ENCODE data around the gene ARL2BP.

ARL2BP gene

DNA sequence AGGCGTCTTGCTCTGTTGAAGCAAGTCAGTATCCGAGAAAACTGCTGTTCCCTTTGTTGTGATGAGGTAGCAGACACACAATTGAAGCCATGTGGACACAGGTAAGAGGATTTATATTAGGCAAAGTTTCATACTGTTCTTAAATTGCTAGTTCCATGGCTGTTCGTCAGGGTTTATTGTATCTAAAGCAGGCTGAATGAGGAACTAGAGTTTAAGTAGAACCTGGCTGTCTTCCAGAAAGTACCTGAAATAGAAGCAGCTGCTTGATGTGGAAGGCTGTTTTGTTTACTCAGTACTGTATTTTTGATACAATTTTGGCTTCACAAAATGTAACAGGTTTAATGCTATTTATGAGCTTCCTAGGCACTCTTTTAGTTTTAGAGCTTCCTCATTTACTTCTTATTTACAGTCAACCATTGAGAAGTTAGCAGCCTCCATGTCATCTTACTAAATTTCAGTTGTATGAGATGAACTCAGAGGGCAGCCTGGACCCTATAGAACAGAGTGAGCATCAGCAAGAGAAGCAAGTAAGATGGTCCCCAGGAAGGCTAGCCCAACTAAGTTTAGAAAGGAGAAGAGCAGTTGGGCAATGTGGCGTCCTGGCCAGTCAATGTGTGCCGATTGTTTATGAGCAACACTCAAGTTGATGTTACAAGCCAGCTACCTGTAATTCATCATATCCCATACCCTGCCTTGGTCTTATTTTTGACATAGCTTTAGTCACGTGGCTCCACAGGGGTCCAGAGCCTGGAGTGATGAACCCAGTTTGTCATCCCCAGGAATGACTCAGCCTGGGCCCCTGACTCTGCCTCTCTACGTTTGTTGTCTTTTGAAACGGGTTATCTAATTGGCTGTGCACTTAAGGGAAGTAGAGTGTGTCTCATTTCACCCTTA, 9.7 kb upstream of the ARL2BP start:
- peak; percentile 8 to 48 (median 25) for DNase-seq

GRCh38 chr16:57236022-57236350, 9.1 kb upstream of the ARL2BP start:
- DNase-seq = no peak

GRCh38 chr16:57238682-57239081, 6.4 kb upstream of the ARL2BP start:
- DNase-seq = no peak

- peak in 1 of 4 experiments; percentile 2 for DNase-seq
Measured at GRCh38 chr16:57239107-57239506, 6.0 kb upstream of the ARL2BP start.

DNA sequence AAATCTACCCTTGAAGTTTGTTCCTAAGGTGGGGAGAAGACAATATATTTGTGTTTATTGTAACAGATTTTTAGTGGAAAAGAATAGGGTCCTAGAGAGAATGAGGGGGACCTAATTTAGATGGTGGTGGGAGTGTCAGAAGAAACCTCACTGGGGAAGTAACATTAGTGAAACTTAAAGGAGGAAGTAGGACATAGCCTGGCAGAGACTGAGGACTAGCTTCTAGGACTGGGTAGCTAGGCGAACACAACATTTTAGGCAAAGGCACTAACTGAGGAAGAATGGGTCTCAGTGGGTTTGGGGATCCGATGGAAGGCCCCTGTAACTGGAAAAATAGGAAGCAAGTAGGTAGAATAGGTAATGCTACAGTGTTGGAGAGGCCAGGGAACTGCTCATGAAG, 4.2 kb upstream of the ARL2BP start:
- peak; percentile 38 to 72 (median 66) for DNase-seq

GRCh38 chr16:57242650-57243049, 2.4 kb upstream of the ARL2BP start:
- DNase-seq = no peak

DNA sequence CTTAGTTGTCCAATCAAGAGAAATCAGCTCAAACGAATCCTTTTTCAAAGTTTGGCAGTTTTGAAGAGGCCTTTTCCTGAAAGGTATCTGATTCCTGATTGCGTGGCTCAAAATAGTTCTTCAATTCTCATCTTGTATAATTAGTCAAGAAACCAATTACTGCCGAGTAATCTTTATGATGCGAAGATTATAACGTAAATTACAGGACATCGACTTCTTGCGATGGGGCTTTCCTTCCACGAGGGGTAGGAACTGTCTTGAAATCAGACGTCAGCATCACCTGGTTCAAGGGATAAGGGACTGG, 644 bp upstream of the ARL2BP start:
- no peak for DNase-seq

DNA sequence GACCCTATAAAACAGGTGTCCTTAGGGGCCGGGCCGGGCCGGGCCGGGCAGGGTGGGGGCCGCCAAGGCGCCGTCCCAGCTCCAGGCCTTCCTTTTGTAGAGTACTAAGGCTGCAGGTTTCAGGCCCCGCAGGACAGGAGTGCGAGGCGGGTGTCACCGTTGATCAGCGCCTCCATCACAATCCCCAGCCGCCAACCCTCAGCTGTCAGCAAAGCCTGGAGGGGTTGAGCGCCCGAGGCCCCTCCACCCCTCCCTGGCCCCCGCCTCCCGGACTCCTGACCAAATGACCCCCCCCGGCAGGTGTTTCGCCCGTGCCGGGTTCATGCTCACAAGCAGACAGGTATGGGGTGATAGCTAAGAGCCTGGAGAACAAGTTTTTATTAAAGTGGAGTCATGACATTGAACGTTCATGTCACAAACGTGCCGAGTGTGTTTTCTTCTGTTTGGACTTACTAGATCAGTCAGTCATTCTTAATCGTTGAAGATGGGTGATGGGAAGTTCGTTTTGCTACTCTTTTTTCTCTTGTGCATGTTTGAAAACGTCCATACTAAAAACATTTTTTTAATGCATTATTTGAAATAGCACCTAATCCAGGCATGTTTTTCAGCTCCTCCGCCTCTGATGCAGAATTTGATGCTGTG, 534 bp downstream of the ARL2BP start:
- peak in 1 of 4 experiments; percentile 16 for DNase-seq

DNA sequence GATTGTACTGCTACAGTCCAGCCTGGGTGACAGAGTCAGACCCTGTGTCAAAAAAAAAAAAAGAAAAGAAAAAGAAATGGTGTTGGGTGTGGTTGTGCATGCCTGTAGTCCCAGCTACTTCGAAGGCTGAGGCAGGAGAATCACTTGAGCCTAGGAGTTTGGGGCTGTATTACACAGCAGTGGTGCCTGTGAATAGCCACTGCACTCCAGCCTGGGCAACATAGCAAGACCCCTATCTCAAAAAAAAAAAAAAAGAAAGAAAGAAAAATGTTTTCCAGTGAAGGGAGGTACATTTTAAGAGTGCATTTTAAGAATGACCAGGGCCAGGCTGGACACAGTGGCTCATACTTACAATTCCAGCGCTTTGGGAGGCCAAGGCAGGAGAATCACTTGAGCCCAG, 6.3 kb downstream of the ARL2BP start:
- no peak for DNase-seq

DNA sequence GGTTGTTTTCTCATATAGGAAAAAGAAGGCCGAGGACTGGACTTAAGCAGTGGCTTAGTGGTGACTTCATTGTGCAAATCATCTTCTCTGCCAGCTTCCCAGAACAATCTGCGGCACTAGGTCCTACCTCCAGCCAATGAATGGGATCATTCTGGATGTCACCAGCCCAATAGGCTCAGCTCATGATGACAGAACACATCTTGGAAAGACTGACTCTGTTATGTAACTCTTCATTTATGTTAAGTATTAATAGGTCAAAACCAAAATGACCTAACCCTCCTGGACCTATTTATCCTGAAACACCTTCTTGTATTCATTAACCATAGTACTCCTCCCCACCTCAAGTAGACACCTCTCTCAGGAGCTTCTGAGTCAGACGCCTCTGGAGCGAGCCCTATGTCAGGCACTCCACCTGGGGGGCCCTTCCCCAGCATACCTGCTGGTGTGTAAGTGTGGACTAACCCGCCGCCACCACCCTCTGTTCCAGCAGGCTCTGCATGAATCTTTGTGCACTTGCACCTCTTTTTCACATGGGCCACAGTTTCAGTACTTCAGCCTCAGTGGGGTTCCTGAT, 7.2 kb downstream of the ARL2BP start:
- no peak for DNase-seq

- DNase-seq = no peak
Measured at GRCh38 chr16:57253466-57253865, 8.4 kb downstream of the ARL2BP start.

DNA sequence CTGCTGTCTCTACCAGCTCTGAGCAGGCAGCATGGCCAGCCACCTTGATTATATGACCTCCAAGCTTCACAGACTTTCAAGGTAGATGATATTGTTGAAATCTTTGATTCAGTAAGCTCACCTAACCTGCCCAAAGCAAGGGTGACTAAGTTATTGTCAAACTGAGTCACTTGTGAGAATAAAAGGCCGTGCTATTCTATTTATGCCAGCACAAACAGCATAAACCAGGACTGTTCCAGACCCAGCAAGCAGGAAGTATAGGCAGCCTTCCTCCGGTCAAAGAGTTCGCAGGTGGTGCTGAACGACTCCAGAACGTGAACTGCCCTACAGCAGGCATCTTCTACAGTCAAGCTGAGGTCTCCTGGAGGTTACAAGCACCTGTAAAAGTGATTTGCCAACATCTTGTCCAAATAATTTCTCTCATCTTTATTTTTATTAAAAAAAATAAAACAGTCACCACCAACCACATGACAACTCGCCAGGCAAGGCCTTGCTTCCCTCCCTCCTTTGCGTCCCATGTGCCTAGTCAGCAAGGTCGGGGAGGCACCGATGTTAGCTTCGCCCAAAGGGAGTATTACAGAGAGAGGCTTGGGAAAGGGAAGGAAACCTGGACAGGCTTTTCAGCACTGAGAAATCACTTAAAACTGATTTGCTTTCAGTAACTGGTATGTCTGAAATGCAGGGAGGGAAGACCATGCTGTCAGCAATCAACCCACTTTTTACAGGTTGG, 10.8 kb downstream of the ARL2BP start:
- no peak for DNase-seq

- DNase-seq = no peak
Measured at GRCh38 chr16:57256601-57257395, 11.7 kb downstream of the ARL2BP start.

- DNase-seq = no peak
Measured at GRCh38 chr16:57257455-57258070, 12.5 kb downstream of the ARL2BP start.

DNA sequence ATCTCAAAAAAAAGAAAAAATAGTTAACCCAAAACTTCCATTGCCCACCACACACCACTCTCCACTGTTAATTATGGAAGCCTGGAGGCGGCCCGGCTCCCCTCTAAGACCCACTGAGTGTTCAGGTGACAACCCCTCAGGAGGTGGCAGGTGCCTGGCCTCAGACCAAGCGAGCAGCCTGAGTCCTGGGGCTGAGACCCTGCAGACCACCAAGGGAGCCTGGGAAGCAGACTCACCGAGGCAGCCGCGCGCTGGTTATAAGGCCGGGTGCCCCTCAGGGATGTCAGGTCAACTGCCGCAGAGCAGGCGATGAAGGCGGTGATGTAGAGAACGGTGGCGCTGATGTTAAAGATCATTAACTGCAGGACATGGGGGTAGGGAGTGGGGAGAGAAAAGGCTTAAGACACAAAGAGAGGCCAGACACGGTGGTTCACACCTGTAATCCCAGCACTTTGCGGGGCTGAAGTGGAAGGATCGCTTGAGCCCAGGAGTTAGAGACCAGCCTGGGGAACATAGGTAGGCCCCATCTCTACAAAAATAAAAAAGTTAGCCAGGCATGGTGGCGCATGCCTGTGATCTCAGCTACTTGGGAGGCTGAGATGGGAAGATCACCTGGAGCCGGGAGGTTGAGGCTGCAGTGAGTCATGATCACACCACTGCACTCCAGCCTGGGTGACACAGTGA, 13.3 kb downstream of the ARL2BP start:
- no peak for DNase-seq

DNA sequence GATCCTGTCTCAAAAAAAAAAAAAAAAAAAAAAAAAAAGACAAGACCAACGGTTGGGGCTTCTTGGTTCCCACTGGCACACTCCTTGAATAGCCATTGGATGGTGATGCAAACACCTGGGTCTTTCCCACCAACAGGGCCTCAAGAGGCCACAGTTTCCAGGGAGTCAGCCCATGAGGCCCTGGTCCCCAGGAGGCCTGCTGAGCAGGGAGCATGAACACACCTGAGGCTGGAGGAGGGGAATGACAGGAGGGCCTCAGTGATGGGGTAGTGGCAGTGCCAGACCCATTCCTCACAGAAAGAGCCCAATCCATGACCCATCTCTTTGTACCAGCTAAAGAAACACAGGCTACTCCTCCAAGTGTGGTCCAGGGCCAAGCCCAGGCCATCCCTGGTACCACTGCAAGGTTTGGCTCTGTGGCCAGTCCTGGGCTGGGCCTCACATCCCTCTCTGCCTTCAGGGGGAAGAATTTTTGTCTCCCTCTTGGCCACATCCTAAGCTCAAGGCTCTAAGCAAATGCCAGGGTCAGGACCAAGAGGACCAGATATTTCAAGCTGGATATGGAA, 13.9 kb downstream of the ARL2BP start:
- no peak for DNase-seq

GRCh38 chr16:57260294-57260929, 15.4 kb downstream of the ARL2BP start:
- DNase-seq = peak in 1 of 4 experiments; percentile 11

GRCh38 chr16:57261806-57262205, 16.7 kb downstream of the ARL2BP start:
- no peak for DNase-seq

GRCh38 chr16:57262841-57263540, 17.9 kb downstream of the ARL2BP start:
- DNase-seq = no peak

Data from suppressor macrophage (primary cell).